Measurements from ENCODE around the gene DNAH17. TPM values are rescaled to one million over a fixed set of nuclear protein-coding genes. Genes with fewer than 3 reads are reported as not detected.

DNAH17 gene
- total and polyA plus RNA-seq, 2 experiments from 2014 or later = 0.64 TPM; not detected in 1

GRCh38 chr17:78585006-78585630 is 7.9 kb upstream of the DNAH17 start:
- Histone ChIP-seq H3K9me2 (ENCODE audit: insufficient read depth) (no peaks in the 10 kb centered on the region), H2AFZ (no peak overlapping the region), H3K9me3 (ENCODE audit: low read depth) (no peaks in the 10 kb centered on the region), H3K36me3 (ENCODE audit: low read depth) (no peaks in the 10 kb centered on the region), H3F3A (ENCODE audit: insufficient read depth) (no peaks in the 10 kb centered on the region), H3K9ac (no peak overlapping the region), H3K27ac (no peak overlapping the region), H4K20me1 (ENCODE audit: insufficient read depth) (no peaks in the 10 kb centered on the region), H3K4me3 (no peak overlapping the region), H3K4me1 (ENCODE audit: insufficient read depth) (no peaks in the 10 kb centered on the region), H3K4me2 (ENCODE audit: unreplicated experiment) (no peak overlapping the region), H3K79me2 (ENCODE audit: insufficient read depth) (no peaks in the 10 kb centered on the region), H3K27me3 (replicated peaks; ENCODE audit: insufficient read depth) (no peaks in the 10 kb centered on the region)
- TF ChIP-seq EZH2 (IDR thresholded peaks at IDR 0.05; ENCODE audit: insufficient read depth, poor library complexity, severe bottlenecking) (no peak), EZH2phosphoT487 (IDR thresholded peaks at IDR 0.05; ENCODE audit: insufficient read depth, low read depth) (no peak)
- 83 to 88% methylated on average over 8 of the region's 8 CpGs for WGBS, 2 experiments (ENCODE audit: low coverage in 1 of 2, low lambda C conversion rate in 2 of 2, missing lambda C conversion rate in 2 of 2)
- DNase-seq = no peak
- in situ Hi-C loops (cut with MboI) = no loop called here

- Histone ChIP-seq H3K4me2 (ENCODE audit: unreplicated experiment) (no peak overlapping the region), H3K9ac (no peak overlapping the region), H3K4me3 (no peak overlapping the region), H3K27me3 (replicated peaks; ENCODE audit: insufficient read depth) (no peaks in the 10 kb centered on the region), H4K20me1 (ENCODE audit: insufficient read depth) (no peaks in the 10 kb centered on the region), H3K79me2 (ENCODE audit: insufficient read depth) (no peaks in the 10 kb centered on the region), H3K4me1 (ENCODE audit: insufficient read depth) (no peaks in the 10 kb centered on the region), H3F3A (ENCODE audit: insufficient read depth) (no peaks in the 10 kb centered on the region), H3K9me2 (ENCODE audit: insufficient read depth) (no peaks in the 10 kb centered on the region), H3K36me3 (ENCODE audit: low read depth) (no peaks in the 10 kb centered on the region), H3K9me3 (ENCODE audit: low read depth) (no peaks in the 10 kb centered on the region), H3K27ac (no peak overlapping the region), H2AFZ (no peak overlapping the region)
- WGBS, 2 experiments (ENCODE audit: low coverage in 1 of 2, low lambda C conversion rate in 2 of 2, missing lambda C conversion rate in 2 of 2) = 24 to 36% methylated on average over 4 of the region's 4 CpGs
- in situ Hi-C loops (cut with MboI) = no loop called here
- TF ChIP-seq EZH2phosphoT487 (IDR thresholded peaks at IDR 0.05; ENCODE audit: insufficient read depth, low read depth) (no peak), EZH2 (IDR thresholded peaks at IDR 0.05; ENCODE audit: insufficient read depth, poor library complexity, severe bottlenecking) (no peak)
- DNase-seq = peak; percentile 23
These were observed 5.9 kb upstream of the DNAH17 start for GRCh38 chr17:78583091-78583490.

- Histone ChIP-seq H2AFZ (no peak overlapping the region), H3K4me1 (ENCODE audit: insufficient read depth) (no peaks in the 10 kb centered on the region), H3K9me3 (ENCODE audit: low read depth) (no peaks in the 10 kb centered on the region), H3K4me3 (no peak overlapping the region), H3F3A (ENCODE audit: insufficient read depth) (no peaks in the 10 kb centered on the region), H3K27ac (no peak overlapping the region), H3K27me3 (replicated peaks; ENCODE audit: insufficient read depth) (no peaks in the 10 kb centered on the region), H4K20me1 (ENCODE audit: insufficient read depth) (no peaks in the 10 kb centered on the region), H3K36me3 (ENCODE audit: low read depth) (no peaks in the 10 kb centered on the region), H3K79me2 (ENCODE audit: insufficient read depth) (no peaks in the 10 kb centered on the region), H3K9me2 (ENCODE audit: insufficient read depth) (no peaks in the 10 kb centered on the region), H3K9ac (no peak overlapping the region), H3K4me2 (ENCODE audit: unreplicated experiment) (no peak overlapping the region)
- 68 to 73% methylated on average over 5 of the region's 5 CpGs for WGBS, 2 experiments (ENCODE audit: low coverage in 1 of 2, low lambda C conversion rate in 2 of 2, missing lambda C conversion rate in 2 of 2)
- TF ChIP-seq EZH2 (IDR thresholded peaks at IDR 0.05; ENCODE audit: insufficient read depth, poor library complexity, severe bottlenecking) (no peak), EZH2phosphoT487 (IDR thresholded peaks at IDR 0.05; ENCODE audit: insufficient read depth, low read depth) (no peak)
- in situ Hi-C loops (cut with MboI) = no loop called here
- no peak for DNase-seq
These were observed 4.1 kb upstream of the DNAH17 start for GRCh38 chr17:78581304-78581703.

GRCh38 chr17:78580277-78580804 is 3.1 kb upstream of the DNAH17 start:
- H3K36me3 ChIP-seq (ENCODE audit: low read depth) = no peaks in the 10 kb centered on the region
- no peak overlapping the region for H3K4me2 ChIP-seq (ENCODE audit: unreplicated experiment)
- H3K9me3 ChIP-seq (ENCODE audit: low read depth) = no peaks in the 10 kb centered on the region
- no peaks in the 10 kb centered on the region for H3K79me2 ChIP-seq (ENCODE audit: insufficient read depth)
- TF ChIP-seq EZH2 (IDR thresholded peaks at IDR 0.05; ENCODE audit: insufficient read depth, poor library complexity, severe bottlenecking) = no peak
- no peak for TF ChIP-seq EZH2phosphoT487 (IDR thresholded peaks at IDR 0.05; ENCODE audit: insufficient read depth, low read depth)
- no peak overlapping the region for H2AFZ ChIP-seq
- no peaks in the 10 kb centered on the region for H4K20me1 ChIP-seq (ENCODE audit: insufficient read depth)
- H3K9me2 ChIP-seq (ENCODE audit: insufficient read depth) = no peaks in the 10 kb centered on the region
- H3K4me3 ChIP-seq = no peak overlapping the region
- no peak for DNase-seq
- in situ Hi-C loops (cut with MboI) = no loop called here
- no peaks in the 10 kb centered on the region for H3F3A ChIP-seq (ENCODE audit: insufficient read depth)
- no peak overlapping the region for H3K27ac ChIP-seq
- no peak overlapping the region for H3K9ac ChIP-seq
- H3K4me1 ChIP-seq (ENCODE audit: insufficient read depth) = no peaks in the 10 kb centered on the region
- H3K27me3 ChIP-seq (replicated peaks; ENCODE audit: insufficient read depth) = no peaks in the 10 kb centered on the region
- WGBS, 2 experiments (ENCODE audit: low coverage in 1 of 2, low lambda C conversion rate in 2 of 2, missing lambda C conversion rate in 2 of 2) = 53 to 57% methylated on average over 9 of the region's 9 CpGs
